NCI-H2196 treated with DMSO at 0.1 percent for 48 hours (cell line): Measurements from ENCODE around the gene PRDX5.
"Not testable (repeated sequence)": the region's sequence is repeated elsewhere in the genome, so short reads cannot be mapped to it uniquely, and the experiment has no call there.

Experiments used
- DNase-seq: peaks from one replicate; lab custom pipeline; 2025; ENCODE audit not compliant: unreplicated experiment; lab: John Stamatoyannopoulos, UW

Gene PRDX5

DNA sequence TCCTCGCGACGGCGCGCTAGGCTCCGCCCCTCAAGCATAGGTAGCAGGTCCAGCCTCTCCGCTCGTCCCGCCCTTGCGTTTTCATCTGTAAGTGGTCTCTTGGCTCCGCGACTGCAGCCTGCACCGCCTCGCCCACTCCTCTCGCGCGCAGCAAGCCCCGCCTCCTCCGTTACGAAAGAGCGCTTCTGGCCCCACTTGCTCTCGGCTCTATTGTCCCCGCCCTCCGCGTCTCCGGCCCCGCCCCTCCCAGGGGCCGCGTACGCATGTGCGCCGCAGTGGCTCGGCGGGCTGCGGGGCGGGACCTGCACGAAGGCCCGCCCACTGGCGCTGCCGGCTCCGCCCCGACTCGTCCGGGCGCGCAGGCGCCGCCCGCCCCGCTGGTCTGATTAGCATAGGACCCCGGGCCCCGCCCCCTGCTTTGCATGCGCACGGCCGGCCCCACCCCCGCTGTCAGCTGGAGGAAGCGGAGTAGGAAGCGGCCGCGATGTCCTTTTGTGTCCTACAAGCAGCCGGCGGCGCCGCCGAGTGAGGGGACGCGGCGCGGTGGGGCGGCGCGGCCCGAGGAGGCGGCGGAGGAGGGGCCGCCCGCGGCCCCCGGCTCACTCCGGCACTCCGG is 12.7 kb upstream of the PRDX5 start, which contains the start of gene ESRRA:
TSS of gene ESRRA (plus strand) at position 450 of the 616 bp plus-strand sequence. CDS start 1,656 bp downstream, outside the sequence.
- DNase-seq: peak; percentile 100

DNA sequence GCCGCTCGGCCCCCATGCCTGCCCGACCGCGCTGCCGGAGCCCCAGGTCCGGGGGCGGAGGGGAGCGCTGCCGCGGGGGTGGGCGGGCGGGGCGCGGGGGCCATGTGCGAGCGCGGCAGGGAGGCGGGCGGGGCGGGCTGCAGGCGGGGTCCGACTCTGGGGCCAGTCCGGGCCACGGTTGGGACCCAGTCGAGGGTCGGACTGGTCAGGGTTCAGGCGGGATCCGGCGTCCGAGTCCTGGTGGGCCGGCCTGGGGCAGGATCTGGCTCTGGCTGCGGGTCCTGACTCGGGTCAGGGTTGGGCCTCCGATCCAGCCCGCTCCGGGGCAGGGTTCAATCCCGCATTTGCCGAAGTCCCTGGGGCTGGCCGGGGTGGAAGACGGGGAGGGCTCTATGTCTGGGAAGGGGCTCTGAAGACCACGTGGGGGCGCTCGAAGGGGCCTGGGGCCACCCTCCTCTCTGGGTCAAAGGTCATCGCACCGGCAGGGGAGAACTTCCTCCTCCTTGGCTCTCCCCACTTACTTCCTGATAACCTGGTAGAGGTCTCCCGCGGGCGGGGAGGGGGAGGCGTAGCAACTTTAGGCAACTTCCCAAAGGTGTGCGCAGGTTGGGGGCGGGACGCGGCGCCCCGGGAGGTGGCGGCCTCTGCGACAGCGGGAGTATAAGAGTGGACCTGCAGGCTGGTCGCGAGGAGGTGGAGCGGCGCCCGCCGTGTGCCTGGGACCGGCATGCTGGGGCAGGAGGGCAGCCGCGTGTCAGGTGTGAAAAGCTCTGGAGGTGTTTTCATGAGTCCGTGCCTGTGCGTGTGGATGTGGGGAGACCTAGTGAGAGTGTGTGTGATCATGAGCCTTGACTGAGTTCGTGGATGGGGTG is 12.0 kb upstream of the PRDX5 start:
- DNase-seq: peak; percentile 40

DNA sequence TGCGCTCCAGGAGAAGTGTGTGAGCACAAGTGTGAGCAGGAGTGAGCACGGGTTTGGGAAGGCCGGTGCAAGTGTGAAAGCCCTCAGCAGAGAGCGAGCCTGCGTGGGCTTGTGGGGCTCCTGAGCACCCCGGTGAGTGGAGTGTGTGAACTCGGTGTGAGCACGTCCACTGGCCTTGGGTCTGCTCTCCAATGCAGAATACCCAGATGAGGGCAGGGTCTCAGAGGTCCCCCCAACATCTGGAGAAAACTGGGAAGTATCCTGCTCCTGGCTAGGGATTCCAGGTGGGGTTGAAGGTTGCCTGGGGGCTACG is 11.4 kb upstream of the PRDX5 start:
- DNase-seq: no peak

DNA sequence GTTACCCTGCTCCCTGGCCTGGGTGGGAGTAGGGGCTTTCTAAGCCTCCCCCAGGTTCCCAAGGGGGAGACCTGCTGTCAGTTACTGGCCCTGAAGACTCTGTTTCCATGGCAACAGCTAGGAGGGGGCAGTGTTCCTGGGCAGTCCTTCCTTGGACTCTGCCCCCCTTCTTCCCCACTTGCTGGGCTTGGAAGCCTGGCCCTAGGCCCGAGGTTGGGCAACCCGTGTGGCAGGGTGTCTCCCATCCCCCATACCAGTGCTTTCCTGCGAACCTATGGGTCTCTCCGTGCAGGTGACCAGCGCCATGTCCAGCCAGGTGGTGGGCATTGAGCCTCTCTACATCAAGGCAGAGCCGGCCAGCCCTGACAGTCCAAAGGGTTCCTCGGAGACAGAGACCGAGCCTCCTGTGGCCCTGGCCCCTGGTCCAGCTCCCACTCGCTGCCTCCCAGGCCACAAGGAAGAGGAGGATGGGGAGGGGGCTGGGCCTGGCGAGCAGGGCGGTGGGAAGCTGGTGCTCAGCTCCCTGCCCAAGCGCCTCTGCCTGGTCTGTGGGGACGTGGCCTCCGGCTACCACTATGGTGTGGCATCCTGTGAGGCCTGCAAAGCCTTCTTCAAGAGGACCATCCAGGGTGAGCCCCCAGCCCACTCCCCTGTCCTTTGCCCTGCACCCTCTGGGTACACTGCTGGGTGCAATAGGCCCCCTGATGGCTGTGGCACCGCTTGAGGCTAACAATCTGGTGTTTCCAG is 10.9 kb upstream of the PRDX5 start:
- DNase-seq: no peak

DNA sequence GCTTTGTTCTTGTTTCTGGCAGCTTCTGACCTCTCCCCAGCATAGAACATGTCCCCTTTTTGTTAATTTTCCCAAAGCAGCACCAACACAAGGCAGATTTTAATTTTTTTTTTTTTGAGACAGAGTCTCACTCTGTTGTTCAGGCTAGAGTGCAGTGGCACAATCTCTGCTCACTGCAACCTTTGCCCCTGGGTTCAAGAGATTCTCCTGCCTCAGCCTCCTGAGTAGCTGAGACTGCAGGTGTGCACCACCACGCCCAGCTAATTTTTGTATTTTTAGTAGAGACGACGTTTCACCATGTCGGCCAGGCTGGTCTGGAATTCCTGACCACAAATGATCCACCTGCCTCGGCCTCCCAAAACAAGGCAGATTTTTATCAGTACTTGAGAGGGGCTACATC is 10.1 kb upstream of the PRDX5 start:
- not testable (repeated sequence) for DNase-seq

DNA sequence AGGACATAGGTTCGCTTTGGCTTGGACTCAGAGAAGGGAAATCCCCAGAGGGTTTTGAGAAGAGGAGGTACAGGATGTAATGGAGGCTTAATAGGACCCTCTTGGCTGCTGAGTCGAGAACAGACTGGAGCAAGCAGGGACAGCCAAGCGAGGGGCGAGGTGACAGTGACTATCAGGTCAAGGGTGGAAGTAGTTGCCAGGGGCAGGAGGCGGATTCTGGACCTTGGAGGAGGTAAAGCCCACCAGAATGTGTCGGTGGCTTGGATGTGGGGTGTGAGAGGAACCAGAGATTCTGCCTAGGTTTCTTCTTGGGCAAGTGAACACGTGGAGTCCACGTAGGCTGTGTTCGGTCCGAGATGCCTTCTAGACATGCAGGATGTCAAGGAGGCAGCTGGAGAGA is 5.0 kb upstream of the PRDX5 start:
- DNase-seq: no peak

DNA sequence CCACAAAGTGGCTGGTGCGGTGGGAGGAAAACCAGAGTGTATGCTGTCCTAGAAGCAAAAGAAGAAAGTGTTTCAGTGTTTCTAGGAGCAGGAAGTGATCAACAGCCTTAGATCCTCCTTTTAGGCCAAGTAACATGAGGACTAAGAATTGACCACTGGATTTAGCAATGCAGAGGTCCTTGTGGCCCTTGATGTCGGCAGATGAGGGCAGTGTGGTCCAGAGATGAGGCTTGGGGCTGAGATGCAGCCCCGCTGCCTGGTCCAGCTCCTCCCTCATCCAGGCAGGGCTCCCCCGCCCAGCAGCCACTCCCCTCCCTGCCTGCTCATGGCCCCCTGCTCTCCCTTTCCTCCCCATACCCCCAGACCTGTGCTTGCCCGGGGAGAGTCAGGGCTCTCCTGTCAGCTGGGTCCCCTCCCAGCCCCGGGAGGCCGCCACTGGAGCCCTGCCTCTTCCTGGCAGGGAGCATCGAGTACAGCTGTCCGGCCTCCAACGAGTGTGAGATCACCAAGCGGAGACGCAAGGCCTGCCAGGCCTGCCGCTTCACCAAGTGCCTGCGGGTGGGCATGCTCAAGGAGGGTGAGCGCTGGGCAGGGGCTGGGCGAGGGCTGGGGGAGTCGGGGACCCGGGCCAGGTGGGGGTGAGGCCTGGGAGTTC is 4.3 kb upstream of the PRDX5 start:
- no peak for DNase-seq

DNA sequence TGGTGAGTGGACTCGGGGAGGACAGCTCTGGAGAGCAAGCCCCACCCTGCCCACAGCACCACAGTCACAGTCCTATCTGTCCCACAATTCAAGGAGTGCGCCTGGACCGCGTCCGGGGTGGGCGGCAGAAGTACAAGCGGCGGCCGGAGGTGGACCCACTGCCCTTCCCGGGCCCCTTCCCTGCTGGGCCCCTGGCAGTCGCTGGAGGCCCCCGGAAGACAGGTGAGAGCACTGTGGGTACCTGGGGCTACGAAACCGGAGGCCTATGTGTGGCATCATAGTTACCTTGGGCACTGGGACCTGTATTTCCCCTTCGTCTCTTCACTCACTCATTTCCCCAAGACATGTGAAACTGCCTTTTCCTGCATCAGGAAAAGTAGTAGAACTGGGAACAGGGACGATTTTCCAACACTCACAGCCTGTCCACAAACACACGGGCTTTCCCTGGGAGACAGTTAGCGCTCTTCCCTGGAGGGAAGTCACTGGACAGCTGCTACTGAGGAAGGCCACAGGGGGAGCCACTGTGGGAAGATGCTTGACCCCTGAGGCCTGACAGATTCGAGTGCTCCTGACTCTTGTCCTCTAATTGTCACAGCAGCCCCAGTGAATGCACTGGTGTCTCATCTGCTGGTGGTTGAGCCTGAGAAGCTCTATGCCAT is 3.6 kb upstream of the PRDX5 start:
- DNase-seq: no peak

DNA sequence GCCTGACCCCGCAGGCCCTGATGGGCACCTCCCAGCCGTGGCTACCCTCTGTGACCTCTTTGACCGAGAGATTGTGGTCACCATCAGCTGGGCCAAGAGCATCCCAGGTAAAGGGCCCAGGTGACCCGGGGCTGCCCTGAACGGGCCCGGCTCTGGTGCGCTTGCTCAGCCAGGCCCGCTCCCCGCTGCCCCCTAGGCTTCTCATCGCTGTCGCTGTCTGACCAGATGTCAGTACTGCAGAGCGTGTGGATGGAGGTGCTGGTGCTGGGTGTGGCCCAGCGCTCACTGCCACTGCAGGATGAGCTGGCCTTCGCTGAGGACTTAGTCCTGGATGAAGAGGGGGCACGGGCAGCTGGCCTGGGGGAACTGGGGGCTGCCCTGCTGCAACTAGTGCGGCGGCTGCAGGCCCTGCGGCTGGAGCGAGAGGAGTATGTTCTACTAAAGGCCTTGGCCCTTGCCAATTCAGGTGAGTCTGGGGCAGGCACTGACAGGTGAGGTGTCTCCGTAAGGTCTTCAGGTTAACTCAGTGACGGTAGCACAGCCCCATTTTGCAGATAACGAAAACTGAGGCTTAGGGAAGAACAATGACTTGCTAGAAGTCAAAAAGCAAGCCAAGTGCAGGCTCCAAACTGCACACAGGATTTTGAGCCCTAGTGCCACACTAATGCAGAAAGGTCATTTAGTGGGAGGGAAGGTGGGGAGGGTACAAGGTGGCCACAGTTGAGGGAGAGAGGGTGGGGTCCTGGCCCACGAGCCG is 2.9 kb upstream of the PRDX5 start:
- DNase-seq: no peak

DNA sequence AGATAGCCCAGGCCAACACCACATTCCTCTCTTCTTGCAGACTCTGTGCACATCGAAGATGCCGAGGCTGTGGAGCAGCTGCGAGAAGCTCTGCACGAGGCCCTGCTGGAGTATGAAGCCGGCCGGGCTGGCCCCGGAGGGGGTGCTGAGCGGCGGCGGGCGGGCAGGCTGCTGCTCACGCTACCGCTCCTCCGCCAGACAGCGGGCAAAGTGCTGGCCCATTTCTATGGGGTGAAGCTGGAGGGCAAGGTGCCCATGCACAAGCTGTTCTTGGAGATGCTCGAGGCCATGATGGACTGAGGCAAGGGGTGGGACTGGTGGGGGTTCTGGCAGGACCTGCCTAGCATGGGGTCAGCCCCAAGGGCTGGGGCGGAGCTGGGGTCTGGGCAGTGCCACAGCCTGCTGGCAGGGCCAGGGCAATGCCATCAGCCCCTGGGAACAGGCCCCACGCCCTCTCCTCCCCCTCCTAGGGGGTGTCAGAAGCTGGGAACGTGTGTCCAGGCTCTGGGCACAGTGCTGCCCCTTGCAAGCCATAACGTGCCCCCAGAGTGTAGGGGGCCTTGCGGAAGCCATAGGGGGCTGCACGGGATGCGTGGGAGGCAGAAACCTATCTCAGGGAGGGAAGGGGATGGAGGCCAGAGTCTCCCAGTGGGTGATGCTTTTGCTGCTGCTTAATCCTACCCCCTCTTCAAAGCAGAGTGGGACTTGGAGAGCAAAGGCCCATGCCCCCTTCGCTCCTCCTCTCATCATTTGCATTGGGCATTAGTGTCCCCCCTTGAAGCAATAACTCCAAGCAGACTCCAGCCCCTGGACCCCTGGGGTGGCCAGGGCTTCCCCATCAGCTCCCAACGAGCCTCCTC is 2.0 kb upstream of the PRDX5 start:
- DNase-seq: not testable (repeated sequence)

DNA sequence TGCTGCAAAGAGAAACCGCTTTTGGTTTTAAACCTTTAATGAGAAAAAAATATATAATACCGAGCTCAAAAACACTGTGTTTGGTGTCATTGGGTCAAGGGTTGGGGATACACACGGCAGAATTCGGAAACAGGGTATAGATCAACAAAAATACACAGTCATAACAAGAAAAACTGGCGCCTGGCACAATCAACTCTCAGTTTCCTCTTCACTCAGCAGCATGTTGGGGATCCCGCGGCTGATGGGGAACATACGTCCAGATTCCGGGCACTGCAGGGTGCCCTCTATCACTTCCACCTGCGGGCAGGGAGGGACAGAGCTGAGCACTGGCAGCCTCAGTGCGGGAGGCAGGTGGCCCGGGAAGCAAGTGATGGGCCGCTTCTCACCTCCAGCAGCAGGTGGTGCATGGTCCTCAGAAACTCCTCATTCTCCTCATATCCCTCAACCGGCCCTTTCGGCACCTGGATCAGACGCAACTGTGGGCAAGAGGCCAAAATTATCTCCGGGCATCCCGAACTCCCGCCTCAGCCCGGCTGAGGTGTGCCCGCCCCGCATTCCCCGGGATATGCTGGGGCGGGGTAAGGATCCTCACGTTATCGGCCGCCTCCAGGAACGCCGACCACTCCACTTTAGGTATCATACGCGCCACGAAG is 1.1 kb upstream of the PRDX5 start:
- DNase-seq: peak; percentile 49

DNA sequence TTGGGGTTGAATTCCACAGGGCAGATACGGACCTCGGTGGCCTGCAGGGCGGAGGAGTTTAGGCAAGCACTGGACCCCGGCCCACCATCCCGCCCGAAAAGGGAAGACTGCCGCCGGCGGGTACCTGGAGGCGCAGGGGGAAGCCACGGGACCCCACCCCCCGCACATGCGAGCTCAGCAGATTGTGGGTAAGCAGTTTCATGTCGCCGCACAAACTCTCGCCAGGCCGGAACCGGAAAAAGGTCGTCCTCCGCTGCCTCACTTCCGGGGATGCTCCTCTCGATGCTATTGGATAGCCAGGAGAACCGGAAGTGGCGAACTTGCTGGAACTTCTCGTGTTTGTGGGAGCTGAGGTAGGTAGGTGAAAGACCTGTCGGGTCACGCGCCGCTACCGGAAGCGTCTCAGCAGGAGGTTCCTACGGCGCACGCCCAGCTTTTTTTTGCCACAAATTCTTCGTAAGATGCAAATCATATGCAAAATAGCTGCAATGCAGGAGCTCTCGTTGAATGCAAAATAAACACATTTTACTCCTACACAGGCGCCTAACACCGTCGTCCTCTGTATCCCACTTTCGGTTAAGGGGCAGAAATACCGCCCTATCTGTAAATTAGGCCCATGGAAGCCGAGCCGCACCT is 478 bp upstream of the PRDX5 start, which contains the start of gene TRMT112:
TSS of gene TRMT112 (minus strand) at position 235 of the 636 bp plus-strand sequence. CDS start at position 202, 33 bp downstream.
- DNase-seq: peak; percentile 98

DNA sequence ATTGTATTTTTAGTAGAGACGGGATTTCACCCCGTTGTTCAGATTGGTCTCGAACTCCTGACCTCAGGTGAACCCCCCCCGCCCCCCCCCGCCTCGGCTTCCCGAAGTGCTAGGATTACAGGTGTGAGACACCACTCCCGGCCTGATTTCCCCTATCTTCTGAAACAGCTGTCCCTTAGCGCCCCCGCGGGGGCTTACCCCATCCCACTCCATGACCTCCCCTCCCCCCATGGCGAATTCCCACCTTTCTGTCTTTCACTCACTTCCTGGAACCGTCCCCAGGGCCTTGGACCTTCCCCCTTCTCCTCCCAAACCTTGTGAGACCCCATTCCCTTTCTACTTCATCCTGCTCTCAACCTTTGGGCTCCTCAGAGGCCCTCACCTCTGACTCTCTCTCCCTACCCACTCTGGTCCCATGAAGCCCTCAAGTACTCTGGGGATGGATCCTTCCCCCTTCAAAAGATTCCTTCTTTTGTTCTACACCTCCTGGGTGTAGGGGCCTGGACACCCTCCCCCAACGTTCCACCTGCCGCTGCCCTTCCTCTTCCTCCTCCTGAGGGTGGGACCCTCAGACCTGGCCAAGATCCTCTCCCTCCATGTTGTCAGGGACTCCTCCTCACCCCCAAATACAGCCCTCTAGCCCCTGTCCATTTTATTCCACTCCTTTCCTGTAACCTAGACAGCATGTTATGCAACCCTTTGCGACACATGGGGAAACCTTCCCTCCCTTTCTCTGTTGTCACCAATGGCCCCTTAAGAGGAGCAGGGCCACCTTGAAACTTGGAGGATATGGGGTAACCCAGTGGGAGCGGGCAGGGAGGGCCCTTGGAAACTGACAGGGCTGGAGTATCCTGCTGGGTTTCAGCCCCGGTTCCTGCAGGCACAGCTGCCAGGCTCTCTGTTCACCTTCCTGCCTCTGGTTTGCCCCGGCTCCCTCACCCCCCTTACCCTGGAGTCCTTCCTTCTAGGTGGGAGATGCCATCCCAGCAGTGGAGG is 1.1 kb downstream of the PRDX5 start:
- DNase-seq: no peak

DNA sequence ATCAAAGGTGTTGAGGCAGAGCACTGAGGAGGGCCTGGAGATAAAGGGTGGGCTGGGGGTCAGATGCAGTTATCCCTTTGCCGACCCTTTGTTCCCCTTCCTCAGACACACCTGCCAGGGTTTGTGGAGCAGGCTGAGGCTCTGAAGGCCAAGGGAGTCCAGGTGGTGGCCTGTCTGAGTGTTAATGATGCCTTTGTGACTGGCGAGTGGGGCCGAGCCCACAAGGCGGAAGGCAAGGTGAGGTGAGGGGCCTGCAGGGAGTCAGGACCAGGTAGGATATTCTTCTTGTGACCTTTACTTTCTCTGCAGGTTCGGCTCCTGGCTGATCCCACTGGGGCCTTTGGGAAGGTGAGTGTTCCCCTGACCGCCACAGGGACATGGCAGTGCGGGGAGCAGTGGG is 2.6 kb downstream of the PRDX5 start:
- DNase-seq: no peak

DNA sequence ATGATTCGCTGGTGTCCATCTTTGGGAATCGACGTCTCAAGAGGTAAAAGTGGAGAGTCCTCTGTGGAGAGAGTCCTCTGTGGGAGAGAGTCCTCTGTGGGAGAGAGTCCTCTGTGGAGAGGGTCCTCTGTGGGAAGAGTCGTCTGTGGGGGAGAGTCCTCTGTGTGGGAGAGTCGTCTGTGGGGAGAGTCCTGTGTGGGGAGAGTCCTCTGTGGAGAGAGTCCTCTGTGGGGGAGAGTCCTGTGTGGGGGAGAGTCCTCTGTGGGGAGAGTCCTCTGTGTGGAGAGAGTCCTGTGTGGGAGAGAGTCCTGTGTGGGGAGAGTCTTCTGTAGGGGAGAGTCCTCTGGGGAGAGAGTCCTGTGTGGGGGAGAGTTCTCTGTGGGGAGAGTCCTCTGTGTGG is 3.1 kb downstream of the PRDX5 start:
- no peak for DNase-seq

DNA sequence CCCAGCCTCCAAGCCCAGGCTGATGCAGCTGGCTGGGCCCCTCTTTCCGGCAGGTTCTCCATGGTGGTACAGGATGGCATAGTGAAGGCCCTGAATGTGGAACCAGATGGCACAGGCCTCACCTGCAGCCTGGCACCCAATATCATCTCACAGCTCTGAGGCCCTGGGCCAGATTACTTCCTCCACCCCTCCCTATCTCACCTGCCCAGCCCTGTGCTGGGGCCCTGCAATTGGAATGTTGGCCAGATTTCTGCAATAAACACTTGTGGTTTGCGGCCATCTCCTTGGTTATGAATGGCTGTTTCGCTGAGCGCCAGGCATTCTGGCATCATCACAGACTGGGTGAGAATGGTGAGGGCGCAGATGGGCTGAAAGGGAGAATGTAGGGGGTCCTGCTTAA is 3.6 kb downstream of the PRDX5 start:
- peak; percentile 74 for DNase-seq

DNA sequence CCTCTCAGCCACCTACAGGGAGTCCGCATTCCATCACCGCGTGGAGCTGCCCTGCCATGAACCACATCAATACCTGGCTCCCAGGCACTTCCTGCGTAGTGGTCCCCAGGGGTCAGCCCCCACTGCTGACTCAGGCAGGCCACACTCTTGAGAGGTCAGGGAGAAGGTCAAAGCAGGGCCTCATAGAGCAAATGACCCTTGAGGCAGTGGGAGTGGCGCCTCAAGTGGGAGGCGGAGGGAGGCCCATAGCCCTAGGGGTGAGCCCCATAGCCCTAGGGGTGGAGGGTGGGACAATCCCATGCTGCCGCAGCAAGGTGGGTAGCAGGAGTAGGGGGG is 5.0 kb downstream of the PRDX5 start:
- DNase-seq: no peak
